ENCODE results near the gene WNT7B.

Gene WNT7B

GRCh38 chr22:45884201-45885062 is 92.5 kb downstream of the WNT7B start (continued):
- TF ChIP-seq GLIS3 (CRISPR knock-in tag; IDR thresholded peaks at IDR 0.05) (no peak), TCF4 (CRISPR knock-in tag; IDR thresholded peaks at IDR 0.05; ENCODE audit: borderline replicate concordance) (no peak)

- ATAC-seq, result no peak
- TF ChIP-seq CREB5 (CRISPR knock-in tag; IDR thresholded peaks at IDR 0.05; ENCODE audit: low read depth) (no peak), ZNF565 (CRISPR knock-in tag; conservative IDR thresholded peaks at IDR 0.05; ENCODE audit: low read depth) (no peak), ZFP3 (CRISPR knock-in tag; IDR thresholded peaks at IDR 0.05) (no peak), RARB (CRISPR knock-in tag; IDR thresholded peaks at IDR 0.05) (no peak), GLIS3 (CRISPR knock-in tag; IDR thresholded peaks at IDR 0.05) (no peak), PATZ1 (CRISPR knock-in tag; IDR thresholded peaks at IDR 0.05; ENCODE audit: borderline replicate concordance) (no peak), SNAI2 (CRISPR knock-in tag; IDR thresholded peaks at IDR 0.05) (no peak), OSR1 (CRISPR knock-in tag; IDR thresholded peaks at IDR 0.05) (no peak), TSHZ2 (CRISPR knock-in tag; IDR thresholded peaks at IDR 0.05) (no peak), CSRNP3 (CRISPR knock-in tag; IDR thresholded peaks at IDR 0.05) (no peak), ISL1 (CRISPR knock-in tag; IDR thresholded peaks at IDR 0.05) (no peak), TOX (CRISPR knock-in tag; IDR thresholded peaks at IDR 0.05; ENCODE audit: borderline replicate concordance) (no peak), PPARA (CRISPR knock-in tag; IDR thresholded peaks at IDR 0.05; ENCODE audit: borderline replicate concordance) (no peak), BACH2 (CRISPR knock-in tag; IDR thresholded peaks at IDR 0.05; ENCODE audit: borderline replicate concordance) (no peak), TCF4 (CRISPR knock-in tag; IDR thresholded peaks at IDR 0.05; ENCODE audit: borderline replicate concordance) (no peak), CSDC2 (CRISPR knock-in tag; IDR thresholded peaks at IDR 0.05) (no peak), ZFP30 (CRISPR knock-in tag; IDR thresholded peaks at IDR 0.05) (no peak), ZC3H10 (CRISPR knock-in tag; IDR thresholded peaks at IDR 0.05) (no peak), ESRRG (CRISPR knock-in tag; IDR thresholded peaks at IDR 0.05) (no peak)
- TF ChIP-seq, protein P1, sequence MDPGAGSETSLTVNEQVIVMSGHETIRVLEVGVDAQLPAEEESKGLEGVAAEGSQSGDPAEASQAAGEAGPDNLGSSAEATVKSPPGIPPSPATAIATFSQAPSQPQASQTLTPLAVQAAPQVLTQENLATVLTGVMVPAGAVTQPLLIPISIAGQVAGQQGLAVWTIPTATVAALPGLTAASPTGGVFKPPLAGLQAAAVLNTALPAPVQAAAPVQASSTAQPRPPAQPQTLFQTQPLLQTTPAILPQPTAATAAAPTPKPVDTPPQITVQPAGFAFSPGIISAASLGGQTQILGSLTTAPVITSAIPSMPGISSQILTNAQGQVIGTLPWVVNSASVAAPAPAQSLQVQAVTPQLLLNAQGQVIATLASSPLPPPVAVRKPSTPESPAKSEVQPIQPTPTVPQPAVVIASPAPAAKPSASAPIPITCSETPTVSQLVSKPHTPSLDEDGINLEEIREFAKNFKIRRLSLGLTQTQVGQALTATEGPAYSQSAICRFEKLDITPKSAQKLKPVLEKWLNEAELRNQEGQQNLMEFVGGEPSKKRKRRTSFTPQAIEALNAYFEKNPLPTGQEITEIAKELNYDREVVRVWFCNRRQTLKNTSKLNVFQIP (CRISPR knock-in tag; IDR thresholded peaks at IDR 0.05; ENCODE audit: borderline replicate concordance, low read depth), result no peak
These were observed 93.2 kb downstream of the WNT7B start for GRCh38 chr22:45883811-45884170.
